D341Med (cell line): ENCODE measurements around the gene SRSF3.
"Not testable (repeated sequence)": the region's sequence is repeated elsewhere in the genome, so short reads cannot be mapped to it uniquely, and the experiment has no call there.

Source experiments
- DNase-seq: peaks from one replicate; pipeline ENCODE4 v3.0.0; 2012; ENCODE audit warnings: low spot score

The SRSF3 gene

GRCh38 chr6:36605143-36605542, 11.0 kb downstream of the SRSF3 start:
- no peak for DNase-seq

GRCh38 chr6:36605560-36606391, 11.6 kb downstream of the SRSF3 start:
- DNase-seq, result no peak

DNA sequence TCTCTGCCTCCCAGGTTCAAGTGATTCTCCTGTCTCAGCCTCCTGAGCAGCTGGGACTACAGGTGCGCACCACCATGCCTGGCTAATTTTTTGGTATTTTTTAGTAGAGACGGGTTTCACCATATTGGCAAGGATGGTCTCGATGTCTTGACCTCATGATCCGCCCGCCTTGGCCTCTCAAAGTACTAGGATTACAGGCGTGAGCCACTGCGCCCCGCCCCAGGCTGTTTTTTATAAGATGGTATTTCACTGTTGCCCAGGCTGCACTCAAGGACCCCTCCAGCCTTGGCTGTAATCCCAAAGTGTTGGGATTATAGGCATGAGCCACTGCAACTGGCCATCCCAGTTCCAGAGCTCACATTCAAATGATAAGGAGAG, 13.1 kb downstream of the SRSF3 start:
- not testable (repeated sequence) for DNase-seq

DNA sequence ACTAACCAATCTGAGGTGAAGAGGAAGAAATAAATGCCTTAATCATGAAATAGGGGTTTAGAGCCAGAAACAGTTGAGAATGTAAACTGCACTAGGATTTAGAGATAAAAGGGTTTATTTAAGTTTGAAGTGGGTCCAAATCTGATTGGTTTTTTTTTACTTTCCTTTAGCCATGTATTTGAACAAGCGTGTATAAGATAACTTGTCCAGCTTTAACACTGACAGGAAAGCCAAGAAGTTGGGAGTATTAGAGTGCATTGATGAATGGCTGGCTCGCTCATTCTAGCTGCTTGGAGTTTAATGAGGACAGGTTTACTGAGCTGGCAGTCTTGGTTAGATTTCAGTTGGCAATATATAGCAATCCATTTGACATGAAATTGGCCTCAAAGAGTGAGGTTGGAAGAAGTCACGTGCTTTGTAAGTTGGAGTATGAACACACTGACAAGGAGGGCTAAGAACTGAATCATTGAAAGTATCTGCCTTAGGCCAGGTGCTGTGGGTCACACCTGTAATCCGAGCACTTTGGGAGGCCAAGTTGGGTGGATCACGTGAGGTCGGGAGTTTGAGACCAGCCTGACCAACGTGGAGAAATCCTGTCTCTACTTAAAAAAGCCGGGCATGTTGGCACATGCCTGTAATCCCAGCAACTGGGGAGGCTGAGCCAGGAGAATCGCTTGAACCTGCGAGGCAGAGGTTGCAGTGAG, 13.7 kb downstream of the SRSF3 start:
- no peak for DNase-seq

DNA sequence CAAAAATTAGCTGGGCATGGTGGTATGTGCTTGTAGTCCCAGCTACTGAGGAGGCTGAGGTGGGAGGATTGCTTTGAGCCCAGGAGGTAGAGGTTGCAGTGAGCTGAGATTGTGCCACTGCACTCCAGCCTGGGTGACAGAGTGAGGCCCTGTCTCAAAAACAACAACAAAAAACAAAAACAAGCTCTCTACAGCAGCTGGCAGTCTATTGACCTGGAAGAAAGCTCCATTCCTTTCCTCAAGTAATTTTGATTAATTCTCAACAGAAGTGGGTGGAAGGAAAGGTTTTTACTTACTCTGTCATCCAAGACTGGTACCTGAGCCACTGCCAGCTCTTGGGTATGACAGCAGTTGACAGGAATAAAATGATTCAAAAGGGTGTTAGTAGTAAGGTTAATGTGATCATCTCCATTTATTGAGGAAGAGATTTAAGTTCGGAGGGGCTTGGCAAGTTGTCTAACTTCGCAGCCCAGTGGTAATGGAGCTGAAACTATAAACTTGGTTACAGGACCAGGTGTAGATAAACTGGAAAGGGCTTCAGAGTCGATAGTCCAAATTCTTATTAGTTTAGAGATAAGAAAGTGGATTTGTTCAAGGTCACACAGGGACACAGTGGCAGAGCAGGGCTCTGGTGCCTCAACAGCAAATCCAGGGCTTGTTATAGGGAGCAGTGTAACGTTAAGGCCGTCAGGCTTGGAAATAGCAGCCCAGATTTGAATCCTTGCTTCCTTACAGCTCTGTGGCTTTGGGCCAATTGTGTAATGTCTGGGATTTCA, 14.8 kb downstream of the SRSF3 start:
- DNase-seq, result no peak

GRCh38 chr6:36609582-36609981, 15.4 kb downstream of the SRSF3 start:
- no peak for DNase-seq

DNA sequence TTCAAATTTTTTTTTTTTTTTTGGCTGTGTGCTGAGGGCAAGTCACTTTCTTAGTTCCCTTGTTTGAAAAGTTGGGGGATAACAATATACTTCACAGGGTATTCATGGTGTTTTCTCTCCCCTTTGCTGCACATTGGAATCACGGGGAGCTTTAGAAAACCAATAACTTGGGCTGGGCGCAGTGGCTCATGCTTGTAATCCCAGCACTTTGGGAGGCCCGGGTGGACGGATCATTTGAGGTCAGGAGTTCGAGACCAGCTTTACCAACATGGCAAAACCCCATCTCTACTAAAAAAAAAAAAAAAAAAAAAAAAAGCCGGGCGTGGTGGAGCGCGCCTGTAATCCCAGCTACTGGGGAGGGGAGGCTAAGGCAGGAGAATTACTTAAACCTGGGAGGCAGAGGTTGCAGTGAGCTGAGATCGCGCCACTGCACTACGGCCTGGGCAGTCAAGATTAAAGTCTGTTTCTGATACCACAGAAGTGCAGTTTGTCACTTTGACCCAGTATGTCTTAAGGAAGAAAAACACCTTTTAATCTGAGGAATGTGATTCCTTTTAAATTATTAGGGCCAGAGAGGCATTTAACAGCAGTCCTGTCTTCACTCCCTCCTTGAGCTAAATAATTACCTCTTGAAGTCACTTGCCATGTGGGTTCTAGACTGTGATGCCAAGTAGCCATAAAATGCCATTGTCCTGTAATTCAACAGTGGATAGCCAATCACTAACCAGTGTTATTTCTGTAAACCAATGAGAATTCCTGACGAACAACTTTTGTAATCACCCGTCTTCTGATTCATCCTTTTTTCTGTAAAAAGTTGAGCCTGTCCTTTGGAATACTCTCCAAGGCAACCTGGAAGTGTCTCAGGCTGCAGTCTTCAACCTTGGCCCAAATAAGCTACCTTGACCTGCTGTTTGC, 16.1 kb downstream of the SRSF3 start:
- no peak for DNase-seq

- no peak for DNase-seq
Measured at GRCh38 chr6:36610956-36611336, 16.8 kb downstream of the SRSF3 start.

DNA sequence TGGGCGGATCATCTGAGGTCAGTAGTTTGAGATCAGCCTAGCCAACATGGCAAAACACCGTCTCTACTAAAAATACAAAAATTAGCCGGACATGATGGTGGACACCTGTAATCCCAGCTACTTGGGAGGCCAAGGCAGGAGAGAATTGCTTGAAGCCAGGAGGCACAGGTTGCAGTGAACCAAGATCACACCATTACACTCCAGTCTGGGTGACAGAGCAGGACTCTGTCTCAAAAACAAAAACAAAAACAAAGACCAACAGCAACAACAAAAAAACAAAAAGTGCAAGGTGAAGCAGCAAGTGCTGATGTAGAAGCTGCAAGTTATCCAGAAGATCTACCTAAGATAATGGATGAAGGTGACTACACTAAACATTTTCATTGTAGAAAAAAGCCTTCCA, 17.5 kb downstream of the SRSF3 start:
- not testable (repeated sequence) for DNase-seq

DNA sequence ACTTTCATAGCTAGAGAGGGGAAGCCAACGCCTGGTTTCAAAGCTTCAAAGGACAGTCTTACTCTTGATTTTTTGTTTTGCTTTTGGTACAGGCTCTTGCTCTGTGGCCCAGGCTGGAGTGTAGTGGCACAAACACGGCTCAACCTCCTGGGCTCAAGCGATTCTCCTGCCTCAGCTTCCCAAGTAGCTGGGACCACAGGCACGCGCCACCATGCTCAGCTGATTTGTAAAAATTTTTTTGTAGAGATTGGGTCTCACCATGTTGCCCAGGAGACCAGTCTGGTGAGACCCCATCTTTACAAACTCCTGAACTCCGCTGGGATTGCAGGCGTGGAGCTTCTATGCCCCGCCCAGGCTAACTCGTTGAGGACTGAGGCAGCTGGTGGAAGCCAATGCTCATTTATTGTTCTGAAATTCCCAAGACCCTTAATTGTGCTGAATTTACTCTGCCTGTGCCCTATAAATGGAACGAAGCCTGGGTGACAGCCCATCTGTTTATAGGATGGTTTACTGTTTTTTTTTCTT, 18.0 kb downstream of the SRSF3 start:
- DNase-seq, result no peak

- DNase-seq, result no peak
Measured at GRCh38 chr6:36613200-36613995, 19.2 kb downstream of the SRSF3 start.

DNA sequence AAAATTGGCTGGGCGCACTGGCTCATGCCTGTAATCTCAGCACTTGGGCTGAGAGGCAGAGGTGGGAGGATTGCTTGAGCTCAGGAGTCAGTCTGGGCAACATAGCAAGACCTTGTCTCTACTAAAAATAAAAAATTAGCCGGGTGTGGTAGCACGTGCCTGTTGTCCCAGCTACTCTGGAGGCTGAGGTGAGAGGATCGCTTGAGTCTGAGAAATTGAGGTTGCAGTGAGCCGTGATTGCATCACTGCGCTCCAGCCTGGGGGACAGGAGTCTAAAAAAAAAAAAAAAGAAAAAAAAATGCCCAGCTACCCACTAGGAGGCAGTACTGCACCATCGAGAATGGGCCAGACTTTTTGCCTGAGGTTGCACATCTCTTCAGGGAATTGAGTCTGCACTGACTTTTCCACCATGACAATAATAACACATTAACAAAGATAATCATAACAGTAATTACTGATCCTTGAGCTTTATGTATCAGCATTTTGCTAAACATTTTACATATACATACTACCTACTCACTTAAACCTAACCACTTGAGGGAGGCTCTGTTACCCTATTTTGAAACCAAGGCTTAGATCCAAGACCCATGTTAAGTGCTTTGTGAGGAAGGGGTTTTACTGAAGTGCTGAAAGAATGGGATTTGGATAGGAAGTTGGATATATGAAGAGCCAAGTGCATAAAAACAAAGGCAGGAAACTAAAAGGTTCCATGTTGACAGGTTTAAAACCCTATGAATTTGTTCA, 21.0 kb downstream of the SRSF3 start:
- DNase-seq, result peak; percentile 65

DNA sequence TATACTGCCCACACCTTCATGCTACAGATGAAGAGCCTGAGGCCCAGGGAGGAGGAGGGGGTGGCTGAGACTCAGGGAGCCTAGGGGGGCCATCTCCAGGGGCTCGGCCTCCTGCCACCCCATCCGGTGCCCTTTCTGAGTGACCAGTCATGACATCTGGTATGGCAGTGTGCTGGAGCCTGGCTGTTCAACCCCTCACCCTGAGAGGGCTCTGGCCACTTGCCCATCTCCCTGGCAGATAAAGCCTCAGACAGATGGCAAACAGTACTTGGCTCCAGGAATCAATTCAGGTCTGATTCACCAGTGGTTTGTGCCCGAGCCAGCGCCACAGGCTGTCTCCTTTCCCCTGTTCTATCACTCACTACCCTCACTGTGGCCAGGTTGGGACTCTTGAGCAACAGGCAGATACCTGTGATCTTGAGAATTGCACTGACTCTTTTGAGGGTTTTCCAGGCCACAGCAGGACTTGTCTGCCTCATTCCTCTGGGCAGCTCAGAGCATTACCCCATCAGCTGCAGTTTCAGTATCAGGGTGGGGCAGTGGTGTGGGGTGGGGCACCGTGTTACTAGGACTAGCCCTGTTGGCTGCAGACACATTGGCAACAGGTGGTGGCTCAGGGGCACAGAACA, 22.8 kb downstream of the SRSF3 start:
- peak; percentile 56 for DNase-seq

DNA sequence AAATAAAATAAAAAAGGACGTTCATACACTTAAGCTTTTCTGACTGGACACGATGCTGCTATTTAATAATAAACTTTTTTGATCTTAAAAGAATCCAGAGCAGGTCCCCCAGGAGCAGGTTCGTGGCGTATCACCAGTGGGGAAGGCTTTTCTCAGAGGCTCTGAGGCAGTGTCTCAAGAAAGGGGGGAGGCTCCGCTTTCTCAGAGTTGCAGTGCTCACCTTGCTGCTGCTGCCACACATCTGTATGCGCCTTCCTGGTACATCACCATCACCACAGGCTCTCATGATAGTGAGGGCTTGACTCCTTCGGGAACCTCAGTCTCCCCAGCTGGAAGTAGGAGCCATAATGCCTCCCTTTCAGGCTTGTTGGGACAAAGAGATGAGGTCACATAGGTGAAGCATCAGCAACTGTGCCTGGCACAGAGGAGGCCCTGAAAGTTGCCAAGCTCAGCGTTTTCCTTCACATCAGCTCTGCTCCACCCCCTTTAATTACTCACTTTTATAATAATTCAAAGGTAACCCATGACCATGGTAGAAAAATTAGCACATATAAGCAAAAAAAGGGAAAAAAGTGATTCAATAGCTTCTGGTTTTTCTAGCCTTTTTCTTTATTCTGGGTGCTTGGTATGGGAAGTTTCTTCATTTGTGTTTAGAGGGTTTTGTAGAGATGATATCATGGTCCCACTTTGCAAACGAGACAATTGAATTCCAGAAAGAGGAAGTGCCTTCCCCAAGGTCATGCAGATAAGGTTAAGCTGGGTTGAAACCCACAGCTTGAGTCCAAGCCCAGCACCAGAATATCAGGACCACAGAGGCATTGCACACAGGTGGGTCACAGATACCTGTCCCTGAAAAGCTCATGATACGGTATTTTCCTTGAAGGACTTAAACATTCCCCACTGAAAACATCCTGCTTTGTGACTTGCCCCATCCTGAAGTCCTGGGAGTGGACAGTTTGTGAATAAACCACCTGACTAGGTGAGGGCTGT, 24.5 kb downstream of the SRSF3 start:
- DNase-seq, result no peak

DNA sequence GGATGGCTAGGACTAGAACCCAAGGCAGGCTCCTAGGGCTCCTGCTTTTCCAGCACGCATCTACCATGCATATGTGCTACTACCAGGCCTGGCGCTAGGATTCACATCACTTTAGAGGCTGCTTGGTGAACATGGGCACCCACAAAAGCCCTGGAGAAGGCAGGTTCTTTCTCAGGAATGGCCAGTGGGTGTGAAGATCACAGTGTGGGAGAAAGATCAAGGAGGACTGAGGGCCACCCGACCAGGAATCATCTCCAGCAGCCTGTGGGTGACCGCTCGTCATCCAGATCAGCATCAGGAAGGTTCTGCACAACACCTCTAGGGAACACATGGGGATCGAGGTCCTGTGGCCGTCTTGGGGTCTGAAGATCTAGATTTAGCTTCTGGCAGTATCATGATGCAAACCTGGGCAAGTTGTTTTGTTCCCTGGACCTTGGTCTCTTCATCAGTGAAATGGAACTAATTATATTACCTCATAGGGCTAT, 27.3 kb downstream of the SRSF3 start:
- no peak for DNase-seq

DNA sequence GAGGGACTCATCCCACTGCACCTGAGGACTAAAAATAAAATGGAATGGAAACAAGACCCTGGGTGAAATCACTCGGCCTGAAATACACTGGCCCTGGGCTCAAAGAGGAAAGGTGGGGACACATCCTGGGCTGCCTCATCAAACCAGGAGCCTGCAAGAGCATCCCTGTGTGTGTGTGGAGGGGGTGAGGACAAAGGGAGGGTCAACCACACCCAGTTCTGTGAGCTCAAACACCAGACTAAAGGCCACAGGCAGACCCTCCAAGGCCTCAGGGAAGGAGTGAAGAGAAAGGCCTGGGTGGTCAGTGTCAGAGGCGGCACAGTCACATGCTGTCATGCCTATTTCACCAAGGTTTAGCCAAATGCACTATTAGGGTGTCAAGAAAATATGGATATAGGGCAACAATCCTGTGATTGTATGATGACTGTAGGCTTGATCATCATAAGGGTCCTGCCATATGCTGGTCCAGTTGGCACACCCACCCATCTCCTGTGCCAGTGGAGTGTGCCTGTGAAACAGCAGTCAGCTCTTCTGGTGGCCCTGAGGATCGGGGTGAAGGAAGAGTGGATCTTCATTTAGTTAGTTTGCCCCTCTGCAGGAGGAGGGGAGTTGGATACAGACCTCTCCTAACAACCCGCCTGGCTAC, 28.9 kb downstream of the SRSF3 start:
- no peak for DNase-seq
